IgD-negative memory B cell (primary cell): ENCODE measurements around the gene MBD3L4. TPM values are rescaled to one million over a fixed set of nuclear protein-coding genes. Genes with fewer than 3 reads are reported as not detected.

Source experiments
- H3K27ac Mint-ChIP-seq, 3 donors: one replicate each; pipeline ENCODE4 v1.8.0; 2020 to 2022; ENCODE audit warnings: mild to moderate bottlenecking in 3 of 3, mixed read lengths in 3 of 3, moderate library complexity in 1 of 3
- H3K27me3 Mint-ChIP-seq: one replicate; pipeline ENCODE4 v1.8.0; 2021; ENCODE audit warnings: mixed read lengths
- H3K36me3 Mint-ChIP-seq: one replicate; pipeline ENCODE4 v1.8.0; 2020; ENCODE audit warnings: mild to moderate bottlenecking, mixed read lengths
- H3K4me1 Mint-ChIP-seq, 3 donors: one replicate each; pipeline ENCODE4 v1.8.0; 2020 to 2022; ENCODE audit warnings: mixed read lengths in 3 of 3, mild to moderate bottlenecking in 1 of 3
- H3K4me3 Mint-ChIP-seq, 4 donors: one replicate each; pipeline ENCODE4 v1.8.0; 2020 to 2022; ENCODE audit warnings: mild to moderate bottlenecking in 4 of 4, mixed read lengths in 4 of 4, moderate library complexity in 3 of 4
- H3K9me3 Mint-ChIP-seq, 3 donors: one replicate each; pipeline ENCODE4 v1.8.0; 2020 to 2021; ENCODE audit warnings: mixed read lengths in 3 of 3, mild to moderate bottlenecking in 1 of 3
- polyA plus RNA-seq: library from polyadenylated mRNA; unstranded; fragments of 300-500 nt; fragmentation: Illumina TruSeq; gene quantifications from one replicate; pipeline ENCODE4 v1.2.3, GENCODE V29; 2021

MBD3L4 gene
- polyA plus RNA-seq, 1 donor from 2014 or later = not detected

- H3K27me3 Mint-ChIP-seq = peaks cover 4% of the 10 kb centered on the region
- H3K36me3 Mint-ChIP-seq = peaks cover under 1% of the 10 kb centered on the region
- no peaks in the 10 kb centered on the region for H3K9me3 Mint-ChIP-seq
- peaks cover 0 to 2% (median 0%) of the 10 kb centered on the region in 3 donors for H3K4me1 Mint-ChIP-seq
- H3K27ac Mint-ChIP-seq = no peak overlapping the region
- H3K4me3 Mint-ChIP-seq = no peak overlapping the region
Observed at GRCh38 chr19:7006135-7006704, 33.8 kb downstream of the MBD3L4 start.

- H3K4me3 Mint-ChIP-seq = peak overlapping the region in 1 of 4 donors; percentile 28
- peaks cover 0 to 3% (median 0%) of the 10 kb centered on the region in 3 donors for H3K4me1 Mint-ChIP-seq
- H3K27me3 Mint-ChIP-seq = peaks cover 7% of the 10 kb centered on the region
- peaks cover 0 to 1% (median 0%) of the 10 kb centered on the region in 3 donors for H3K9me3 Mint-ChIP-seq
- no peak overlapping the region for H3K27ac Mint-ChIP-seq
- peaks cover 2% of the 10 kb centered on the region for H3K36me3 Mint-ChIP-seq
Observed at GRCh38 chr19:7004313-7004931, 35.6 kb downstream of the MBD3L4 start.

GRCh38 chr19:7000816-7001215 lies 39.2 kb downstream of the MBD3L4 start:
- Mint-ChIP-seq H3K4me3 (no peak overlapping the region), H3K27ac (no peak overlapping the region), H3K27me3 (peaks cover 6% of the 10 kb centered on the region), H3K36me3 (peaks cover 3% of the 10 kb centered on the region), H3K9me3 (peaks cover 0 to 1% (median 1%) of the 10 kb centered on the region in 3 donors), H3K4me1 (peaks cover 0 to 3% (median 0%) of the 10 kb centered on the region in 3 donors)

DNA sequence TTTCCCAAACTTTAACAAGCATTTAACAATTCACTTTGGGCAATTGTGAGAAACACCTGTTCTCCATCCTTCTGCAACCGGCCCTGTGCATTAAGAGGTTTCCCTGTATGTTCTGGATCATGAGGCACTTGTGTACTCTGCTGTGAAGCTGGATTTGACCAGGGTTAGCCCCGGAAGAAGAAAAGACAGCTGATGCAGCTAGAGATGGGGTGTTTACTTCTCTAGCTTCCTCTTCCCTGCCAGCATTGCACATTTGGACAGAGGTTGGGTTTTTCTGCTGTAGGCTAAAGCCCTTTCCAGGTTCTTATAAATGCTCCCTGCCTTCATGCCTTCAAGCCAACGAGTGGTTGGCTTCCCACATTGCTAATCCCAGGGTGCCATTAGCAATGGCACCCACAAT lies 39.6 kb downstream of the MBD3L4 start:
- H3K27ac Mint-ChIP-seq = no peak overlapping the region
- peaks cover 6% of the 10 kb centered on the region for H3K27me3 Mint-ChIP-seq
- H3K9me3 Mint-ChIP-seq = peaks cover 0 to 1% (median 1%) of the 10 kb centered on the region in 3 donors
- H3K4me3 Mint-ChIP-seq = no peak overlapping the region
- peaks cover 3% of the 10 kb centered on the region for H3K36me3 Mint-ChIP-seq
- H3K4me1 Mint-ChIP-seq = peaks cover 0 to 3% (median 0%) of the 10 kb centered on the region in 3 donors

DNA sequence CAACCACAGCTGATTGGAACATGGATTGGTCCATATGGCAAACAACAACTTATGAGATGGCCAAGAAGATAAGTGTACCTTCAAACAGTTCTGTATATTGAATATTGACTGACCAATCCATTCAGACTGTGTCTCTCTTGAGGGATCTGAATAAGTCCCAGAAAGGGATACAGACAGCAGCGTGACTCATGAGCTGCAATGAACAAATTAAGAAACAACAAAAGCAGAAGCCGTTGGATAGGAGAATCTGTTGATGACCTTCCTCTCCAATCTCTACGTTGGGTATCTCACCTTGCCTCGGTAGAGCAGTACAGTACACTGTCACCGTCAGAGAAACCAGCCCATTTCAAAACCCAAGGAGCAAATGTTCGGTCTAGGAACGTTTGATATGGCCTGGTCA lies 40.0 kb downstream of the MBD3L4 start:
- Mint-ChIP-seq H3K27me3 (peaks cover 6% of the 10 kb centered on the region), H3K36me3 (peaks cover 3% of the 10 kb centered on the region), H3K27ac (no peak overlapping the region), H3K4me1 (peaks cover 0 to 3% (median 0%) of the 10 kb centered on the region in 3 donors), H3K4me3 (no peak overlapping the region), H3K9me3 (peaks cover 0 to 1% (median 1%) of the 10 kb centered on the region in 3 donors)

- peaks cover 0 to 1% (median 1%) of the 10 kb centered on the region in 3 donors for H3K9me3 Mint-ChIP-seq
Observed at GRCh38 chr19:6997679-6998445, 42.1 kb downstream of the MBD3L4 start.

DNA sequence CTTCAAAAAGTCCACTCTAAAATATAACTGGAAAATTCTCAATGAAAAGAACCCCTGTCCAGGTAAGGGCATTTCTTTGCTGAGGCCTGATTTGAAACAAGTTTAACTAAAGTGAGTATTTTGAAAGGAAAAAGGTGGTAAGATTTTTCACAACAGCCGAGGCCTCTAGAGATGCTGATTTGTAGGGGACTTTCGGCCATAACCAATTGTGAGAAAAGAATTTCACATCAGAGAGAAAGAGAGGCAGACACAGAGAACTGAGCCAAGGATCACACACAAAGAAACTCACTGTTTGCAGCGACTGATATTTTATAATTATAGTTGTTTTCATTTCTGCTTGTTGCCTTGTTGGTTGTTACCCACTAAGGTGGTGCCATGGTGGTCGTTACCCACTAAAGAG lies 43.2 kb downstream of the MBD3L4 start:
- Mint-ChIP-seq H3K4me1 (peaks cover 0 to 3% (median 2%) of the 10 kb centered on the region in 3 donors), H3K36me3 (peaks cover 3% of the 10 kb centered on the region), H3K9me3 (peaks cover 0 to 1% (median 1%) of the 10 kb centered on the region in 3 donors), H3K4me3 (no peak overlapping the region), H3K27me3 (peaks cover 6% of the 10 kb centered on the region), H3K27ac (no peak overlapping the region)

More at GRCh38 chr19:6997679-6998445, 42.1 kb downstream of the MBD3L4 start:
- peaks cover 0 to 3% (median 2%) of the 10 kb centered on the region in 3 donors for H3K4me1 Mint-ChIP-seq
- no peak overlapping the region for H3K27ac Mint-ChIP-seq
- H3K4me3 Mint-ChIP-seq = no peak overlapping the region
- peaks cover 3% of the 10 kb centered on the region for H3K36me3 Mint-ChIP-seq
- H3K27me3 Mint-ChIP-seq = peaks cover 6% of the 10 kb centered on the region

- Mint-ChIP-seq H3K4me1 (peaks cover 0 to 2% (median 1%) of the 10 kb centered on the region in 3 donors), H3K27me3 (peaks cover 3% of the 10 kb centered on the region), H3K9me3 (peaks cover 0 to 1% (median 1%) of the 10 kb centered on the region in 3 donors), H3K27ac (no peak overlapping the region), H3K36me3 (peaks cover 2% of the 10 kb centered on the region), H3K4me3 (no peak overlapping the region)
Observed at GRCh38 chr19:6995054-6995453, 44.9 kb downstream of the MBD3L4 start.

DNA sequence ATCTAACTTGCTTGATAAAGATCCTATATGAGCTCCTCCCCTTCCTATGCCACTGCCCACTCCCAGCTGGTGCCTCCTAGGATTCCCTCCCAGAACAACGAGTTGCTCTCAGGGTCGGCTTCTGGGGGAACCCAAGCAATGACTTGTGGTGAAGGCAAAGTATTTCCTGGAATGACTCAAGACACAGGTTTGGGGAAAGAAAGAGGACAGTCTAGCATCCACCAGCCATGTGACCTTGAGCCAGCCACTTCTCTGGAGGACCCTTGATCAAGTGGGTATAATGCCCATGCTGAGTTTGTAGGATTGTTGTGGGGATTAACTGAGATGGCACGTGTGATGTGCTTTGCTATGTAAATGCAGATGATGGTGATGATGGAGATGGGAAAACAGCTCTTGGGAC lies 51.7 kb downstream of the MBD3L4 start:
- no peaks in the 10 kb centered on the region for H3K4me1 Mint-ChIP-seq
- H3K27me3 Mint-ChIP-seq = no peaks in the 10 kb centered on the region
- H3K4me3 Mint-ChIP-seq = no peak overlapping the region
- H3K9me3 Mint-ChIP-seq = peaks cover 2 to 22% (median 9%) of the 10 kb centered on the region in 3 donors
- no peak overlapping the region for H3K27ac Mint-ChIP-seq
- H3K36me3 Mint-ChIP-seq = no peaks in the 10 kb centered on the region

GRCh38 chr19:6987850-6988249 lies 52.1 kb downstream of the MBD3L4 start:
- Mint-ChIP-seq H3K4me1 (no peaks in the 10 kb centered on the region), H3K4me3 (no peak overlapping the region), H3K27me3 (no peaks in the 10 kb centered on the region), H3K27ac (no peak overlapping the region), H3K9me3 (peaks cover 4 to 25% (median 10%) of the 10 kb centered on the region in 3 donors), H3K36me3 (peaks cover 3% of the 10 kb centered on the region)

Other genes starting within 250 kb of the MBD3L4 start
- gene ADGRE1, start 152.6 kb downstream of the MBD3L4 start, polyA plus RNA-seq = 0.06 TPM
- gene MBD3L2B, start 18.7 kb downstream of the MBD3L4 start, polyA plus RNA-seq = not detected
- gene MBD3L5, start 9.6 kb downstream of the MBD3L4 start, polyA plus RNA-seq = not detected
- not detected for gene MBD3L2, start 9.1 kb upstream of the MBD3L4 start, polyA plus RNA-seq
- gene MBD3L3, start 18.5 kb upstream of the MBD3L4 start, polyA plus RNA-seq = not detected
- gene ZNF557, start 29.5 kb upstream of the MBD3L4 start, polyA plus RNA-seq = 8.5 TPM